ENCODE measurements around the gene GRID1.
"Not testable (repeated sequence)": the region's sequence is repeated elsewhere in the genome, so short reads cannot be mapped to it uniquely, and the experiment has no call there.

Gene GRID1

GRCh38 chr10:86138551-86139065 lies 228.0 kb downstream of the GRID1 start:
- no peak for DNase-seq (ENCODE audit: low spot score)

DNA sequence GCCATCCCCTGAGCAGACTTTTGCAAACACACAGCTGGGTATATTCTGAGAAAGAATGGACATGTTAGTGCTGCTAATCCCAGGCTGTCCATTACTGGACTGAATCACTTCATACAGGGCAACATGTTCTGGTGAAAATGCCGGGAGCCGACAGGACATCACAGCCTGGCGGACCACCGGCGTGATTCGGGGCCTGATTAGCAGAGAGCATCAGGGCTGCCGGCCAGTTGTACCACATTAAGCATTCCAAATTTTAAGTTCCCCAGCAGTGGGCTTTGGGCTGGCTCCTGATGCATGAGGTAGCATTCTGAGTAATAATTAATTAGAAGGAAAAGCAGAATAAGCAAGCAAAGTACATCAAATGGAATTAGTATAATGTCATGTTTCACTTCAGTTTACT lies 229.0 kb downstream of the GRID1 start:
- no peak for DNase-seq (ENCODE audit: low spot score)

GRCh38 chr10:86136934-86137333 lies 229.7 kb downstream of the GRID1 start:
- DNase-seq (ENCODE audit: low spot score) = no peak

DNA sequence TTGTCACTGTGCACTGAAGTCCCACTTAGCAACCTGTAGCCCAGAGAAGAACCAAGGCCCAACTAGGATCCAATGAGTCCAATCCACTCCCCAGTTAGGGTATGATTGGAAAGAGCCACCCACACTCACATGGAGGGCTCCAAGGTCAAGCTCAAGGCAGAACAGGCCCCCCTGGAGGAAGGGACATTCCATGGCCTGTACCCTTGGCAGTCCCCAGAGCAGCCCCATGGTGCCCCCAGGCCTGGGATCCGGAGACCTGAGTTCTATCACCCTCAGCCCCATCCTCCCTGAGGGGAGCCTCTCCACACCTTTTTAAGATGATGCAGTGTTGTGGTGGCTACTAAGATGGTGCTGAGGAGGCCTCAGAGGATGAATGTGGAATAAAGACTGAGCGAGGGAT lies 231.4 kb downstream of the GRID1 start:
- DNase-seq (ENCODE audit: low spot score) = no peak

- no peak for DNase-seq (ENCODE audit: low spot score)
These were observed 235.7 kb downstream of the GRID1 start for GRCh38 chr10:86130737-86131475.

DNA sequence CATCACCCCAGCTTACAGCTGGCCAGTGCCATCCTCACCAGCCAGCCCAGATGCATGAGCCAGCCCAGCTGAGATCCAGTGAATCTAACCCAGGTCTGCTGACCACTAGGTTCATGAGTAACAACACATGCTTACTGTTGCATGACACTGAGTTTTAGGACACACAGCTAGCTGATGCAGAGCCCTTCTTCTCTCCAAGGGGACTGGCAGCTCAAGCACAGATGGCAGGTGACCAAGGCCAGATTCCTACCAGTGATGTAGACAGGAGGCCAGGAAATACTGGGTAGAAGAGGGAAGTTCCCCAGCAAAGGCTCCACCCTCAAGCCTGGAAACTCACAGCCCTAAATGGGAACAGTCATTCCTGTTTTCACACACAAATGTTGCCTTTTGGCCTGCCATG lies 236.6 kb downstream of the GRID1 start:
- DNase-seq (ENCODE audit: low spot score) = no peak

GRCh38 chr10:86128360-86128759 lies 238.2 kb downstream of the GRID1 start:
- no peak for DNase-seq (ENCODE audit: low spot score)

DNA sequence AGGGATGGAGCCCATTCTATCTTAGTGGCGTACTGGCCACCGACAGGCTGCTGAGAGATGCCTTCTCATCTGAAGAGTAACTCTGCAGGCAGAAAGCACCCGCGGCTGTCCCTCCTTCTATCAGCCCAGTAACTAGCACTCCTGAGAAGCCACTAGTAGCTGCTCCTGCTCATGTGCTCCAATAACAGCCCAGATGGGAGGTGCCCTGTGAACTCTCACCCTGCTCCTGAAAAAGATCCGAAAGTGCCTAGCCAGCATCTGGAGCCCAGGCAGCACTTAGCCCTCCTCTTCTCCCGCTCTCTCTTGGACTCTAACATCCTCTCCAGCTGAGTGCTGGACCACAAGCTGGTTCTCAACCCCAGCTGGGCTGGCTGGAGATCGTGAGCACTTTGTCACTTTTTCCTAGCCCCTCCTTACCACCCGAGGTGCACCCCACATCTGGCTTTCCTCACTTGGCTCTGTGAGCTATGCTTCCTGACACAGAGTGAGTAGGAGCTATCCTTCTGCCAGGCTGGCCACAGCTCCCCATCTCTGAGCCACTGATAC lies 239.2 kb downstream of the GRID1 start:
- no peak for DNase-seq (ENCODE audit: low spot score)

- no peak for DNase-seq (ENCODE audit: low spot score)
These were observed 241.9 kb downstream of the GRID1 start for GRCh38 chr10:86124734-86125133.

DNA sequence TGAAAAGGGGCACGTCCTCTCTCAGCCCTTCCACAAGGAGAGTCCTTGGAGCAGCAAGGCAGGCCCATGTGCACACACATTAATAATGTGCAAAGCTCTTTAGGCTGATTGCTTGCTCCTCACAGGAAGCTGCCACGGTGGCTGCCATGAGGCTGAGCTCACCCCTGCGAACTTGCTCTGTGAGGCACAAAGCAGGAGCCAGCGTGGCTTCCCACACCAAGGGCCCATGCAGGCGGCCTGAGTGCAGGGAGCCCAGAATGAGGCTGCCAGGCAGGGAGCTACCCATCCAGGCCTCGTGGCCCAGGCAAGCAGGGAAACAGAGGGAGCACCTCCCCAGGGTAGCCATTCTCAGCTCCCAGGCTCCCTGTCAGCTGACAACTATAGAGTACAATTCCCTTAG lies 242.9 kb downstream of the GRID1 start:
- no peak for DNase-seq (ENCODE audit: low spot score)

DNA sequence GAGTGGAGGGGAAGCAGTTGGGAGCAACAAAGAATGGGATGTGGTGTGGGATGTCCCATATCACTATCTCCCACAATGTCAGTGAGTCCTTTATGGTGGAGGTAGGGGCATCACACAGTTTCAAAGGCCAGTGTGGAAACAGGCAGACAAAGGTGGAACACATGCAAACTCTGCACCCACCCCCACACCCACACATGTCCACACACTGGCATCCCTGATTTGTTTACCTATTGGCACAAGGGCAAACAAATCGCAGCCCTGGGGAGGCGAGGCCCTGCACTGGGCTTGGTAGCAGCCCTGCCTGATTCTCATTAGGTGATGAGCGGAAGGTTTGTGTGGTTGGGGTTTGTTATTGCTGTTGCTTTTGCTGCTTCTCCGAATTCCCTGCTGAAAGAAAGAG lies 243.3 kb downstream of the GRID1 start:
- no peak for DNase-seq (ENCODE audit: low spot score)

GRCh38 chr10:86122646-86123045 lies 243.9 kb downstream of the GRID1 start:
- DNase-seq (ENCODE audit: low spot score) = no peak

GRCh38 chr10:86121200-86121599 lies 245.4 kb downstream of the GRID1 start:
- no peak for DNase-seq (ENCODE audit: low spot score)

- no peak for DNase-seq (ENCODE audit: low spot score)
These were observed 249.5 kb downstream of the GRID1 start for GRCh38 chr10:86117051-86117450.

DNA sequence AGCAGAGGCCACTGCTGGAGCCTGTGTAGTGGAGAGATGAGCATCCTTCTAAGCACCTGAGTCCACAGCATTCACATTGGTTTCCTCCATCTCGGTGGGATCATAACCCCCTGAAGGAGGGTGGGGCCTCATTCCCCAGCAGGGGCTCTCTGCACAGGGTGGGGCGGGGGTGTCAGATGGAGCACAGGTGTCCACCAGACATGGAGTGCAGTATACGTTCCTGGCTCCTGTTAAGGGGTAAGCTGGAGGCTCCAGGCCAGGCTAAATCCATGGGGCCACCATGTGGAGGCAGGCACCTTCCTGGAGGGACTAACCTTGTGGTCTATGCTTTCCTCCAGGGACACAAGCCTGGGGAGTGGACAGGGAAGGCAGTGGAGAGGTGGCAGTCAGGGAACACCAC lies 252.6 kb downstream of the GRID1 start:
- DNase-seq (ENCODE audit: low spot score) = no peak

DNA sequence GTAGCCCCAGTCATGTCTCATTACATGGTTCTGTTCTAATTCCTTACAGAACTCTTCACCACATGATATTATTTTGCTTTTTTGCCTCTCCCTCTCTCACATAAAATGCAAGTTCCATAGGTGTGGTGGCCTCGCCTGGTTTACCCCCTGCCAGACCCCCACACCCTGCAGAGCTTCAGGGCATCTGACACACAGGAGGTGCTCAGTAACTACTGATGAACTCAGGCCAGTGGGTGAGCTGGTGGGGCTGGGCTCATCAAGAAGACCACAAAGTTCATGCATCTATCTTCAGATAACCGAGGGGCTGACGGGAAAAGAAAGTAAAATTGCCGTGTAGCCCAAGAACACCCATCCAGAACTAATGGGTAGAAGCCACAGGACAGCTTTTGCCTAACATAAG lies 253.1 kb downstream of the GRID1 start:
- DNase-seq (ENCODE audit: low spot score) = no peak

DNA sequence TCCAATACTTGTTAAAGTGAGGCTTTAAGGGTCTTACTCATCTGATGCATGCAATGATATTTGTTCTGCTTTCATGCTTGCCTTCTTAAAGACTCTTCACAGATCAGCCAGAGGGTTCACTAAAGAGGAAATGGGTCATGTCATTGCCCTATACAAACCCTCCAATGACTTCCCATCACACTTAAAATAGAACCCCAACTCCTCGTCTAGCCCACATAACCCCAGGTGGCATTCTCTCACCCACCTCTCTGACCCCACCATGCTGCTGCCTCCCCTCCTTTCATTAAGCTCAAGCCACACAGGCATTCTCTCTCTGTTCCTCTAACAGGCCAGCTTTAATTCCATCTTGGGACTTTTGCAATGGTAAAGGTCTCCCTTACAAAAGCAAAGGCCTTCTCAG lies 253.6 kb downstream of the GRID1 start:
- DNase-seq (ENCODE audit: low spot score) = no peak

GRCh38 chr10:86111902-86112545 lies 254.6 kb downstream of the GRID1 start:
- no peak for DNase-seq (ENCODE audit: low spot score)

GRCh38 chr10:86110156-86110786 lies 256.3 kb downstream of the GRID1 start:
- DNase-seq (ENCODE audit: low spot score) = no peak

- no peak for DNase-seq (ENCODE audit: low spot score)
These were observed 257.2 kb downstream of the GRID1 start for GRCh38 chr10:86109421-86109820.

- DNase-seq (ENCODE audit: low spot score) = no peak
These were observed 257.9 kb downstream of the GRID1 start for GRCh38 chr10:86108696-86109095.

- not testable (repeated sequence) for DNase-seq (ENCODE audit: low spot score)
These were observed 258.8 kb downstream of the GRID1 start for GRCh38 chr10:86107611-86108310.
